Measurements from ENCODE around the gene HSF5. TPM values are rescaled to one million over a fixed set of nuclear protein-coding genes. Genes with fewer than 3 reads are reported as not detected.

HSF5 gene
- total RNA-seq, 1 experiment from 2014 or later = not detected

DNA sequence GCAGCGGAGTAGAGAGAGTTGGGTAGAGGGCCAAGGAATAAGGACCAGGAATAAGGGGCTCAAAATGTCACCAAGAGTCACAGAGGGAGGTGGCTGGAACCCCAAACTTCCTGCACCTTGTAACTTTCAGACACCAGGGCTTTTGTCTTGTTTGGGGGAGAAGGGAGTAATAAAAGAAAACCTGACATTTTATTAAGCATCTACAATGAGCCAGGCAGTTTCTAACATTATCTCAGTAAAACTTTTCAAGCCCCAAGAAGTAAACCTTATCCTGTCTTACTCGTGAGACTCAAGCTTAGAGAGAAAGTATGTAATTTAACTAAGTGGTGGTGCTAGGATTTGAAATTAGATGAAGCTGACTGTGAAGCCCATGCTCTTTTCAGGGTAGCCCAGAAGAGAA lies 27.1 kb upstream of the HSF5 start:
- ATAC-seq (no peak), DNase-seq (no peak)
- H4K20me1 ChIP-seq (ENCODE audit: low read length) = no peaks in the 10 kb centered on the region
- H3K9ac ChIP-seq (ENCODE audit: low read length) = no peak overlapping the region
- ChIA-PET CTCF (interaction anchor here (0.5 to 0.9 kb wide), 2 partner anchors 164 to 198 kb away, joined by 4 to 8 read pairs; no protein-coding TSS in a partner anchor), POLR2A (ENCODE audit: unreplicated experiment) (interaction anchor here (0.6 kb wide), 2 partner anchors 119 to 126 kb away, joined by 4 to 12 read pairs; no protein-coding TSS in a partner anchor)
- H3K9me2 ChIP-seq (replicated peaks; ENCODE audit: low read length) = no peaks in the 10 kb centered on the region
- peaks cover 7% of the 10 kb centered on the region; the same call in 1 of the 2 replicates for H3K36me3 ChIP-seq (ENCODE audit: low read depth, low read length)
- H3K27me3 ChIP-seq (ENCODE audit: low read length) = no peaks in the 10 kb centered on the region
- intact Hi-C loops (cut with micrococcal nuclease) = loop anchor here (5.0 to 10.0 kb wide), 3 partner anchors 160 to 197 kb away; partner anchors contain the start of genes RAD51C, SUPT4H1 and TEX14
- peaks cover 11% of the 10 kb centered on the region for H3K79me2 ChIP-seq (ENCODE audit: low read length)
- BruUV-seq (replicated peaks) = no TSS peak
- H3K9me3 ChIP-seq (ENCODE audit: low read length) = no peaks in the 10 kb centered on the region
- peaks cover 24% of the 10 kb centered on the region for H3K4me1 ChIP-seq (ENCODE audit: insufficient read depth, low read length)
- no peak overlapping the region for H2AFZ ChIP-seq (ENCODE audit: low read length)
- H3K4me2 ChIP-seq (ENCODE audit: low read length) = peak overlapping the region; percentile 82; the same call in 1 of the 2 replicates
- no peaks in the 10 kb centered on the region for H3F3A ChIP-seq (ENCODE audit: low read length, unreplicated experiment)
- TF ChIP-seq EZH2phosphoT487 (IDR thresholded peaks at IDR 0.05; ENCODE audit: borderline replicate concordance, low read length) (no peak), EZH2 (IDR thresholded peaks at IDR 0.05; ENCODE audit: low read length, unreplicated experiment) (no peak)
- TF ChIP-seq, protein P1, sequence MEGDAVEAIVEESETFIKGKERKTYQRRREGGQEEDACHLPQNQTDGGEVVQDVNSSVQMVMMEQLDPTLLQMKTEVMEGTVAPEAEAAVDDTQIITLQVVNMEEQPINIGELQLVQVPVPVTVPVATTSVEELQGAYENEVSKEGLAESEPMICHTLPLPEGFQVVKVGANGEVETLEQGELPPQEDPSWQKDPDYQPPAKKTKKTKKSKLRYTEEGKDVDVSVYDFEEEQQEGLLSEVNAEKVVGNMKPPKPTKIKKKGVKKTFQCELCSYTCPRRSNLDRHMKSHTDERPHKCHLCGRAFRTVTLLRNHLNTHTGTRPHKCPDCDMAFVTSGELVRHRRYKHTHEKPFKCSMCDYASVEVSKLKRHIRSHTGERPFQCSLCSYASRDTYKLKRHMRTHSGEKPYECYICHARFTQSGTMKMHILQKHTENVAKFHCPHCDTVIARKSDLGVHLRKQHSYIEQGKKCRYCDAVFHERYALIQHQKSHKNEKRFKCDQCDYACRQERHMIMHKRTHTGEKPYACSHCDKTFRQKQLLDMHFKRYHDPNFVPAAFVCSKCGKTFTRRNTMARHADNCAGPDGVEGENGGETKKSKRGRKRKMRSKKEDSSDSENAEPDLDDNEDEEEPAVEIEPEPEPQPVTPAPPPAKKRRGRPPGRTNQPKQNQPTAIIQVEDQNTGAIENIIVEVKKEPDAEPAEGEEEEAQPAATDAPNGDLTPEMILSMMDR (conservative IDR thresholded peaks at IDR 0.05; ENCODE audit: low read depth, low read length) = no peak
- H3K4me3 ChIP-seq (ENCODE audit: low read length) = no peak overlapping the region
- H3K27ac ChIP-seq (ENCODE audit: low read length) = no peak overlapping the region

DNA sequence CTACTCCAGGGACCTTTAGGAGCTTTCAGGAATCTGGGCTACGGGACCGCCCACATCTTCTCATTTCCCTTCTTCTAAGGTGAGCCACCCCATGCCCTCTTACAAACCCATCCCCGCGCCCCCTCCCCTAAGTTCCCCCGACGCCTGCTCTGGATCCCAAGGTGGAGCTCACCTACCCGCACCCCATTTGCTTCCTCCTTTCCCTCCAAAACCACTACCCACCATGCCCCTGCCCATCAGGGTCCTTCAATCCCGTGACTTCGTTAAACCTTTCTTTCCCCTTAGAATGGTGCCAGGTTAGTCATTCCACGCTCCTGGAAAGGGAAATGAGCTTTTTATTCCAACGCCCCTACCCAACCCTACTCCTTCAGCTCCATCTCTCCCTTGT lies 26.6 kb upstream of the HSF5 start:
- H3K4me2 ChIP-seq (ENCODE audit: low read length) = peak overlapping the region; percentile 82
- H3K36me3 ChIP-seq (ENCODE audit: low read depth, low read length) = peaks cover 7% of the 10 kb centered on the region; the same call in 1 of the 2 replicates
- no peak for DNase-seq
- peaks cover 21% of the 10 kb centered on the region for H3K4me1 ChIP-seq (ENCODE audit: insufficient read depth, low read length)
- H4K20me1 ChIP-seq (ENCODE audit: low read length) = no peaks in the 10 kb centered on the region
- ATAC-seq = no peak
- TF ChIP-seq, protein P1 (conservative IDR thresholded peaks at IDR 0.05; ENCODE audit: low read depth, low read length) = no peak
- TF ChIP-seq EZH2phosphoT487 (IDR thresholded peaks at IDR 0.05; ENCODE audit: borderline replicate concordance, low read length) = no peak
- TF ChIP-seq EZH2 (IDR thresholded peaks at IDR 0.05; ENCODE audit: low read length, unreplicated experiment) = no peak
- H3K9me2 ChIP-seq (replicated peaks; ENCODE audit: low read length) = no peaks in the 10 kb centered on the region
- POLR2A ChIA-PET (ENCODE audit: unreplicated experiment) = interaction anchor here (0.6 kb wide), 3 partner anchors 24 to 126 kb away, joined by 3 to 12 read pairs (median 4); no protein-coding TSS in a partner anchor
- intact Hi-C loops (cut with micrococcal nuclease) = loop anchor here (5.0 to 10.0 kb wide), 3 partner anchors 160 to 198 kb away; partner anchors contain the start of genes RAD51C, SUPT4H1 and TEX14
- no peak overlapping the region for H3K9ac ChIP-seq (ENCODE audit: low read length)
- H3F3A ChIP-seq (ENCODE audit: low read length, unreplicated experiment) = no peaks in the 10 kb centered on the region
- H3K27me3 ChIP-seq (ENCODE audit: low read length) = no peaks in the 10 kb centered on the region
- peaks cover 11% of the 10 kb centered on the region for H3K79me2 ChIP-seq (ENCODE audit: low read length)
- no peaks in the 10 kb centered on the region for H3K9me3 ChIP-seq (ENCODE audit: low read length)
- CTCF ChIA-PET = interaction anchor here (0.7 to 0.9 kb wide), 2 partner anchors 197 to 478 kb away, joined by 3 to 4 read pairs; no protein-coding TSS in a partner anchor
- H3K4me3 ChIP-seq (ENCODE audit: low read length) = peak overlapping the region; percentile 74
- BruUV-seq (replicated peaks) = no TSS peak
- no peak overlapping the region for H3K27ac ChIP-seq (ENCODE audit: low read length)
- H2AFZ ChIP-seq (ENCODE audit: low read length) = peak overlapping the region; percentile 84
